Adrenal gland (tissue), 12 donors: ENCODE data around the gene MRPS22. TPM values are rescaled to one million over a fixed set of nuclear protein-coding genes. Genes with fewer than 3 reads are reported as not detected.

ENCODE experiments used
- DNase-seq, 7 donors: peaks; one replicate each; pipeline ENCODE4 v3.0.0-alpha.2; 2019 to 2020
- H3K27ac ChIP-seq, 5 donors: fragments of 200-600 bp; sonication (generic) in 4 of 5; 1 replicate in 3 of 5; 2 replicates in 2 of 5; pipeline versions ENCODE4 v1.5.1 to v1.8.0; 2016 to 2020; ENCODE audit warnings: mild to moderate bottlenecking in 1 of 5
- H3K27me3 ChIP-seq: fragments of 200-600 bp; 2 replicates; pipeline ENCODE4 v1.8.0; 2021
- H3K36me3 ChIP-seq, 2 donors: fragments of 200-600 bp; replicated peaks in 1 of 2; 1 replicate in 1 of 2; 2 replicates in 1 of 2; pipeline versions ENCODE4 v1.5.1 to v1.8.0; 2018 to 2022
- H3K4me1 ChIP-seq, 2 donors: fragments of 200-600 bp; replicated peaks in 1 of 2; 1 replicate in 1 of 2; 2 replicates in 1 of 2; pipeline versions ENCODE4 v1.5.1 to v1.8.0; 2018 to 2021
- H3K4me3 ChIP-seq, 4 donors: fragments of 200-600 bp; sonication (generic) in 3 of 4; one replicate each; pipeline ENCODE4 v1.5.1; 2016 to 2018
- H3K9me3 ChIP-seq, 3 donors: fragments of 200-600 bp; sonication (generic) in 1 of 3; replicated peaks in 1 of 3; 1 replicate in 2 of 3; 2 replicates in 1 of 3; pipeline versions ENCODE4 v1.5.1 to v1.8.0; 2016 to 2021
- POLR2A ChIP-seq, 2 donors: fragments of 450-650 bp; IDR thresholded peaks; one replicate each; pipeline ENCODE4 v1.6.1; 2017; ENCODE audit warnings: antibody characterized with exemption in 2 of 2, mild to moderate bottlenecking in 2 of 2, moderate library complexity in 1 of 2
- WGBS, 4 donors: extraction: QIAGEN DNeasy Blood & Tissue Kit in 2 of 4; methylation state at CpG; one replicate each; pipeline versions ENCODE4 v1.1.5 to v1.1.7; 2013 to 2017; 5-methylcytosine and 5-hydroxymethylcytosine counted together
- intact Hi-C, 2 donors: fragments of 100-400 bp; cut with DNase I; formaldehyde crosslinking; loops; one replicate each; pipeline versions ENCODE4 v1.14.1 to v1.15.0; 2022 to 2023
- polyA plus RNA-seq, 3 donors: library from polyadenylated mRNA; stranded (reverse); fragments of 200-250 nt in 2 of 3; fragments of 350-450 nt in 1 of 3; fragmentation: Illumina TruSeq in 1 of 3; extraction: RNeasy Lipid Tissue Mini Kit (QIAGEN cat#74804) in 1 of 3; gene quantifications; one replicate each; pipeline ENCODE4 v1.2.3, GENCODE V29; 2013 to 2014
- total RNA-seq, 9 donors: library from RNA; depleted of rRNA in 4 of 9; stranded (reverse); fragments of >200 nt in 4 of 9; fragments of 120-200 nt in 1 of 9; fragmentation: NEBNext Ultra II Directional in 1 of 9; extraction: Animal tissue kit (Norgen Biotek cat#: 25700) in 1 of 9; gene quantifications; one replicate each; pipeline versions ENCODE4 v1.1.0 to v1.2.4, GENCODE V29; 2013 to 2023
- TF ChIP-seq, protein P1 (sequence below), 6 experiments: fragments of 450-650 bp in 4 of 6; fragments of 200-600 bp in 2 of 6; sonication (generic) in 1 of 6; IDR thresholded peaks; 1 replicate in 5 of 6; 2 replicates in 1 of 6; pipeline versions ENCODE4 v1.5.1 to v1.8.0; 2016 to 2021; ENCODE audit warnings: antibody characterized with exemption in 6 of 6, mild to moderate bottlenecking in 2 of 6, moderate library complexity in 1 of 6
- donor health status: healthy with polysubstance abuse.
- donor health status: Bipolar disorder and iron deficiency.
- donor health status: DM: yes; HTN: yes; CAD: no.
- donor health status: DM: no; HTN: no; CAD: no.
- donor health status: DM: no; HTN: no; CAD: no.
- donor health status: DM: yes; HTN: yes; CAD: no.

Gene MRPS22
- total and polyA plus RNA-seq, 12 donors, result 50.7 to 213 (median 95.5) TPM

DNA sequence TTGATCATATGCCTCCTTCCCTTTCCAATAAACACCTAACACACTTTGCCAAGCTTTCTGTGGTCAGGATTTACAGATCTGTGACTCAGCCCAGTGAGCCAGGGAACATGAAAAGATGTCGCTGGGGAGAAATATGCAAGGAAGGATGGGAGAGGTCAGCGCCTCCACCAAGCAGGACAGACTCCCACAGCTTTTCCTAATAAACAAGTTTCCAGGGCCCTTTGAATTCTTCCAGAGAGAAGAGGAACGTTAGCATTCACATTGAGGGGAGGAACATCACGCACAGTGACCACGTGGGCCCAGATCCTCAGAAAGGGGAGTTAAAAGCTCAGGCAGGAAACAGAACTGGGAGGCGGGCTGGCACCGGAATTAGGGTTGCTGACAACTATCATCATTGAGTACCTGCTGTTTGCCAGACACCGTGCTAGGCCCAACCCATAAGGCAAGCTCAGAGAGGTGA is 33.3 kb upstream of the MRPS22 start:
- Histone ChIP-seq H3K36me3 (no peaks in the 10 kb centered on the region), H3K27me3 (no peaks in the 10 kb centered on the region), H3K4me3 (no peak overlapping the region), H3K9me3 (no peaks in the 10 kb centered on the region), H3K27ac (peak overlapping the region in 4 of 5 donors; percentile 12 to 78 (median 48)), H3K4me1 (peaks cover 11 to 13% of the 10 kb centered on the region in 2 donors)
- no peak for TF ChIP-seq POLR2A (IDR thresholded peaks at IDR 0.05)
- TF ChIP-seq, protein P1, sequence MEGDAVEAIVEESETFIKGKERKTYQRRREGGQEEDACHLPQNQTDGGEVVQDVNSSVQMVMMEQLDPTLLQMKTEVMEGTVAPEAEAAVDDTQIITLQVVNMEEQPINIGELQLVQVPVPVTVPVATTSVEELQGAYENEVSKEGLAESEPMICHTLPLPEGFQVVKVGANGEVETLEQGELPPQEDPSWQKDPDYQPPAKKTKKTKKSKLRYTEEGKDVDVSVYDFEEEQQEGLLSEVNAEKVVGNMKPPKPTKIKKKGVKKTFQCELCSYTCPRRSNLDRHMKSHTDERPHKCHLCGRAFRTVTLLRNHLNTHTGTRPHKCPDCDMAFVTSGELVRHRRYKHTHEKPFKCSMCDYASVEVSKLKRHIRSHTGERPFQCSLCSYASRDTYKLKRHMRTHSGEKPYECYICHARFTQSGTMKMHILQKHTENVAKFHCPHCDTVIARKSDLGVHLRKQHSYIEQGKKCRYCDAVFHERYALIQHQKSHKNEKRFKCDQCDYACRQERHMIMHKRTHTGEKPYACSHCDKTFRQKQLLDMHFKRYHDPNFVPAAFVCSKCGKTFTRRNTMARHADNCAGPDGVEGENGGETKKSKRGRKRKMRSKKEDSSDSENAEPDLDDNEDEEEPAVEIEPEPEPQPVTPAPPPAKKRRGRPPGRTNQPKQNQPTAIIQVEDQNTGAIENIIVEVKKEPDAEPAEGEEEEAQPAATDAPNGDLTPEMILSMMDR (IDR thresholded peaks at IDR 0.05), result no peak
- intact Hi-C loops, result no loop called here
- DNase-seq, result peak in 3 of 7 donors; percentile 48 to 56 (median 53)
- WGBS, 4 donors, result 70 to 77% (median 73%) methylated on average over 8 of the region's 8 CpGs

DNA sequence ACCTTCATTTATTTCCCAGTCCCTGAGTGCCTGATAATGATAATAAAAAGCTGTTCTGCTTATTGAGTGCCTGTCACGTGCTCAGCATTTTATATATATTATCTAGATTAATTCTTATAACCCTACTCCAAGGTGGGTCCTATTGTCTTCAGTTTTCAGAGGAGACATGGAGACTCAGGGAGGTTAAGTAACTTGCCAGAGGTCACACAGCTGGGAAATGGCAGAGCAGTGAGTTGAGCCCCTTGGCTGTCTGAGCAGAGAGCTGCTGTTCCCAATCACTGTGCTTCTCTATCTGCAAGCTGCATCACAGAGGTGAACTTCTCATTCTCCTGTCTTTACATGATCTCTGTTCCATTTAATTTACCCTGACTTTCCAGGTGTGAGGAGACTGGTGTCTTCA is 32.3 kb upstream of the MRPS22 start:
- Histone ChIP-seq H3K4me1 (peaks cover 11 to 13% of the 10 kb centered on the region in 2 donors), H3K36me3 (no peaks in the 10 kb centered on the region)
- DNase-seq, result no peak

DNA sequence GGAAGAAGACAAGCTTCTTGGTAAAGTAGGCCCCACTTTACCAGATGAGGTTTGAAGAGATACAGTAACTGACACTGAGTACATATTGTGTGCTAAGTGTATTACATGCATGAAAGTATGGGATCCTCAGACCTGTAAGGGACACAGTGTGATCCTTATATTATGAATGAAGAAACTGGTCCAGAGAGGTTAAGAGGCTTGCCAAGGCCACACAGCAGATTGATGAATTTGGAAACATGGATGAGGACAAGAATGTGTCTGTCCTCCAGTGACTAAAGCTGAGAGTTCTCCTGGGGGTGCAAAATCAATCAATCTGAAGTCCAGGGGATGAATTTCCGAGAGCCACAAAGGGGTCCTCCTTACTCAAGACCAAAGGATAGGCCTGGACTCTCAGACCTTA is 31.4 kb upstream of the MRPS22 start:
- no peaks in the 10 kb centered on the region for H3K27me3 ChIP-seq
- H3K9me3 ChIP-seq, result no peaks in the 10 kb centered on the region
- H3K27ac ChIP-seq, result no peak overlapping the region
- intact Hi-C loops, result no loop called here
- H3K36me3 ChIP-seq, result no peaks in the 10 kb centered on the region
- WGBS, 4 donors, result 82 to 100% (median 95%) methylated on average over 1 of the region's 1 CpG
- TF ChIP-seq, protein P1 (IDR thresholded peaks at IDR 0.05), result no peak
- TF ChIP-seq POLR2A (IDR thresholded peaks at IDR 0.05), result no peak
- no peak for DNase-seq
- peaks cover 11 to 13% of the 10 kb centered on the region in 2 donors for H3K4me1 ChIP-seq
- H3K4me3 ChIP-seq, result no peak overlapping the region

More for the DNA sequence above, 32.3 kb upstream of the MRPS22 start:
- intact Hi-C loops, result no loop called here
- Histone ChIP-seq H3K9me3 (no peaks in the 10 kb centered on the region), H3K27ac (no peak overlapping the region), H3K27me3 (no peaks in the 10 kb centered on the region), H3K4me3 (no peak overlapping the region)
- no peak for TF ChIP-seq POLR2A (IDR thresholded peaks at IDR 0.05)
- TF ChIP-seq, protein P1 (IDR thresholded peaks at IDR 0.05), result no peak
- WGBS, 4 donors, result 65 to 83% (median 68%) methylated on average over 1 of the region's 1 CpG

DNA sequence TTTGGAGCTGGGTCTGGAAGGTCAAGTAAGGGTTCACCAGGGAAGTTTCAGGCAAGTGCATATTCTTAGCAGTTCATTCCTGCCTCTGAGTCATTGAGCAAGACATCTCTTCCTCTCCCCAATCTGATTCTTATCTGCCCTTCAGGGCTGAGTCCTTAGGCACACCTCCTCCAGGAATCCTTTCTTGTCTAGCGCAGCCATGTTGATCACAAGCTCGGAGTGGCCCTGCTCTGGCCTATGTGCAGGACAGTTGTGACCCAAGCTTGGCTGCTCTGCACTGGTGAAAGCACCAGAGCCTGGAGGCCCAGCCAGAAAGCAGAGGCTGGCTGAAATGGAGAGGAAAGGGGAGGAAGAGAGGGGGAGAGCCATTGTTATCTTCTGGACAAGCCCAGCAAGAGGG is 30.9 kb upstream of the MRPS22 start:
- DNase-seq, result no peak
- Histone ChIP-seq H3K36me3 (no peaks in the 10 kb centered on the region), H3K9me3 (no peaks in the 10 kb centered on the region), H3K27ac (no peak overlapping the region), H3K27me3 (no peaks in the 10 kb centered on the region), H3K4me3 (no peak overlapping the region), H3K4me1 (peaks cover 11 to 13% of the 10 kb centered on the region in 2 donors)
- intact Hi-C loops, result no loop called here
- TF ChIP-seq, protein P1 (IDR thresholded peaks at IDR 0.05), result no peak
- TF ChIP-seq POLR2A (IDR thresholded peaks at IDR 0.05), result no peak
- 59 to 87% (median 66%) methylated on average over 2 of the region's 2 CpGs for WGBS, 4 donors
